A673 (cell line): ENCODE data around the gene NEDD4L.

Experiments used
- CTCF ChIP-seq: fragments of 300-800, 200-600 bp; sonication (generic); conservative IDR thresholded peaks from 2 replicates; pipeline ENCODE4 v1.5.1; 2017; ENCODE audit warnings: low read depth, mild to moderate bottlenecking, antibody characterized with exemption, low read length, moderate library complexity, mixed read lengths
- EZH2 ChIP-seq: fragments of 200-600 bp; sonication (generic); IDR thresholded peaks from 2 replicates; pipeline ENCODE4 v1.6.1; 2017; ENCODE audit warnings: borderline replicate concordance, low read depth, mild to moderate bottlenecking, mixed read lengths, antibody characterized with exemption, low read length; ENCODE audit not compliant: poor library complexity, severe bottlenecking

DNA sequence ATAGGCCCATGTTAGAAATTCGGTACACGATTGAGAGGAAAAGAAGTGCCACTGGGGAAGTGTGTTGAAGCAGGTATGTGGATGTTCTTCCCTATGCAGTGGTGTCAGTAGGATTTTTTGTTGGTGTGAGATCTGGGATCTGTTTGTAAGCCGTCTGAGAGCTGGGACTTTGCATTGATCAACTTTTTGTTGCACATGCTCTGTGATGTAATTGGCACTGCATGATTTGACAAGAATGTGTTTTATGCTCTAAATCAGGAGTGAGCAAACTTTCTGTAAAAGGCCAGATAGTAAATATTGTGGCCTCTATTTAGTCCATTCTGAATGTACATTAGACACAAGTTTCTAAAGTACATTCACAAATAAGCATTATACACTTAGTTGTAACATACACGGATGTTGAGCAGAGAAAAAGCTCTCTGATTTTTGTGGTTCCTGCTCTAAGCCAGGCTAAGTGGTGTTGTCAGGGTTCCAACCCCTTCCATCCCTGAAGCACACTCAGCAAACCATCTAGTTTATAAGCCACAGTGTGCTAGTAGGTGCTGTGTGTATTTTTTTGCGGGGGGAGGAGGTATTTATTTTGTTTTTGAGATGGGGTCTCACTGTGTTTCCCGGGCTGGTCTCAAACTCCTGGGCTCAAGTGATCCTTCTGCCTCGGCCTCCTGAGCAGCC, 235.6 kb downstream of the NEDD4L start:
- TF ChIP-seq CTCF (no peak), EZH2 (no peak)
